GM20431 (cell line): ENCODE results near the gene MOXD1.
"Not testable (repeated sequence)": the region's sequence is repeated elsewhere in the genome, so short reads cannot be mapped to it uniquely, and the experiment has no call there.

ENCODE experiments used
- in situ Hi-C: fragments of 300-500 bp; cut with MseI, MboI; formaldehyde crosslinking; loops from one replicate; pipeline ENCODE4 v1.15.0; 2020; ENCODE audit warnings: low sequenced_read_pairs; ENCODE audit not compliant: unreplicated experiment

MOXD1 gene

GRCh38 chr6:132361101-132361500 is 40.2 kb downstream of the MOXD1 start:
- in situ Hi-C loops: no loop called here

GRCh38 chr6:132359886-132360285 is 41.4 kb downstream of the MOXD1 start:
- in situ Hi-C loops: no loop called here

- in situ Hi-C loops: no loop called here
These were observed 44.2 kb downstream of the MOXD1 start for GRCh38 chr6:132357120-132357519.

- in situ Hi-C loops: no loop called here
These were observed 46.6 kb downstream of the MOXD1 start for GRCh38 chr6:132354517-132355167.

GRCh38 chr6:132351986-132352385 is 49.3 kb downstream of the MOXD1 start:
- in situ Hi-C loops: not testable (repeated sequence)

GRCh38 chr6:132348231-132348630 is 53.0 kb downstream of the MOXD1 start:
- in situ Hi-C loops: no loop called here

GRCh38 chr6:132344811-132345210 is 56.5 kb downstream of the MOXD1 start:
- in situ Hi-C loops: no loop called here

GRCh38 chr6:132341646-132342045 is 59.6 kb downstream of the MOXD1 start:
- in situ Hi-C loops: no loop called here

GRCh38 chr6:132334521-132334885 is 66.8 kb downstream of the MOXD1 start:
- in situ Hi-C loops: no loop called here

- in situ Hi-C loops: no loop called here
These were observed 67.4 kb downstream of the MOXD1 start for GRCh38 chr6:132333639-132334520.

- in situ Hi-C loops: no loop called here
These were observed 70.5 kb downstream of the MOXD1 start for GRCh38 chr6:132330759-132331158.

- in situ Hi-C loops: no loop called here
These were observed 78.9 kb downstream of the MOXD1 start for GRCh38 chr6:132322398-132322797.

GRCh38 chr6:132320007-132320406 is 81.3 kb downstream of the MOXD1 start:
- in situ Hi-C loops: no loop called here

GRCh38 chr6:132316970-132317369 is 84.3 kb downstream of the MOXD1 start:
- in situ Hi-C loops: no loop called here

- in situ Hi-C loops: no loop called here
These were observed 86.8 kb downstream of the MOXD1 start for GRCh38 chr6:132314432-132314831.

- in situ Hi-C loops: no loop called here
These were observed 90.4 kb downstream of the MOXD1 start for GRCh38 chr6:132310921-132311320.

- in situ Hi-C loops: not testable (repeated sequence)
These were observed 91.1 kb downstream of the MOXD1 start for GRCh38 chr6:132310151-132310550.

GRCh38 chr6:132304891-132305305 is 96.4 kb downstream of the MOXD1 start:
- in situ Hi-C loops: no loop called here

GRCh38 chr6:132300323-132300949 is 100.8 kb downstream of the MOXD1 start:
- in situ Hi-C loops: no loop called here

GRCh38 chr6:132298344-132298949 is 102.8 kb downstream of the MOXD1 start:
- in situ Hi-C loops: loop anchor here (25.0 kb wide), 1 partner anchor 164 kb away; no protein-coding TSS in a partner anchor
